PC-9 (cell line): ENCODE results near the gene NUDCD3.

Source experiments
- CTCF ChIP-seq: fragments of 200-600 bp; sonication (generic); conservative IDR thresholded peaks from 2 replicates; pipeline ENCODE4 v1.6.1; 2017; ENCODE audit warnings: mixed run types, antibody characterized with exemption, mild to moderate bottlenecking, moderate library complexity
- EZH2 ChIP-seq: fragments of 200-600 bp; sonication (generic); IDR thresholded peaks from 2 replicates; pipeline ENCODE4 v1.8.0; 2017; ENCODE audit warnings: antibody characterized with exemption, low read depth

GRCh38 chr7:44439926-44440325, 50.5 kb downstream of the NUDCD3 start:
- TF ChIP-seq CTCF (no peak), EZH2 (no peak)
